Measurements from ENCODE around the gene MIDN.

DNA sequence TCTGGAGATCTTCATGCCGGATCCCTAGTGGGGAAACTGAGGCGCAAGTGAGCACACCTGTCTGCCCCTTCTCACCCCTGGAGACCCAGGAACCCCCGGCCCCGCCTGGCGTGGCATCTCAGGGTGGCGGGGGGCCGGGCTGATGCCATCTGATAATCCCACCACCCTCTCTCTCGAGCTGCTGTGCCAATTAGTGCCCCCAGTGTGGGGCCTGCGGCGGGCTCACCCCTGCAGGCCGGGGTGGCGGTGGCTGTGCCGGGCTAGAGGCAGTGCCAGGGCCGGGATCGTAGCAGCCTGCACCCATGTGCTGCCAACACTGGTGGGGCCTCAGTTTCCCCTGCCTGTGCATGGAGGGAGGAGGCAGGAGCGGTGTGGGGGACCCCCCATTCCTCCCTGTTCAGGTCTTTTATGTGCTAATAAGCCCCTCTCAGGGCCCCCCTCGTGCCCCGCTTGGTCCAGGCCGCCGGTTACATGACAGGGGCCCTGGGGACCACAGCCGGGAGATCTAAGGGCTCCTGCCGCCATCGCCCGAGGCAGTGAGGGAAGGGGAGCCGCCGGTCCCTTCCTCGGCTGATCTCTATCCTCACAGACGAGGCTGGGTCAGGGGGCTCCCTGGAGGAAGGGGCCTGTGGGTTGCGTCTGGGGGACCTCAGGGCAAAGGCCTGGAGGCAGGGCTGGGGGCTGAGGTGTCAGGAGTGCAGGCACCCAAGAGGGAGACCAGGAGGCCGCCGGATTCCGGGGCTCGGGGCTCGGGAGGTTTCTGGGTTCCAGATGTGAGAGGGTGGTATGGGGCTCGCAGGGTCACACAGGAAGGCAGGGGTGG, 45.6 kb downstream of the MIDN start:
- no peak for TF ChIP-seq POLR2AphosphoS5 (IDR thresholded peaks at IDR 0.05; ENCODE audit: low read depth, low read length)
- TF ChIP-seq TAF1 (IDR thresholded peaks at IDR 0.05; ENCODE audit: low read depth, low read length), result no peak

Measured in GM12891 (cell line).